DOHH2 (cell line): ENCODE data around the gene NKTR.

Experiments used
- H3F3A ChIP-seq: fragments of 200-600 bp; sonication (generic), shearing (Covaris generic); 2 replicates; pipeline ENCODE4 v1.6.0; 2016; ENCODE audit warnings: antibody characterized with exemption, mild to moderate bottlenecking; ENCODE audit not compliant: control insufficient read depth, insufficient read depth
- H3K27ac ChIP-seq: fragments of 200-600 bp; sonication (generic); 2 replicates; pipeline ENCODE4 v1.5.1; 2014; ENCODE audit warnings: low read depth, mild to moderate bottlenecking, low read length, moderate library complexity
- H3K27me3 ChIP-seq: fragments of 200-600 bp; sonication (generic); 2 replicates; pipeline ENCODE4 v1.6.1; 2014; ENCODE audit warnings: mild to moderate bottlenecking, low read length, mixed read lengths; ENCODE audit not compliant: control insufficient read depth
- H3K36me3 ChIP-seq: fragments of 200-600 bp; sonication (generic); 2 replicates; pipeline ENCODE4 v1.6.1; 2014; ENCODE audit warnings: mild to moderate bottlenecking, low read length, moderate library complexity, mixed read lengths; ENCODE audit not compliant: control insufficient read depth
- H3K4me1 ChIP-seq: fragments of 200-600 bp; sonication (generic); 2 replicates; pipeline ENCODE4 v1.6.1; 2014; ENCODE audit warnings: mild to moderate bottlenecking, low read length, mixed read lengths; ENCODE audit not compliant: control insufficient read depth
- H3K4me2 ChIP-seq: fragments of 200-600 bp; sonication (generic); 2 replicates; pipeline ENCODE4 v1.6.0; 2014; ENCODE audit warnings: mild to moderate bottlenecking, low read length, moderate library complexity
- H3K4me3 ChIP-seq: fragments of 200-600 bp; sonication (generic); 2 replicates; pipeline ENCODE4 v1.5.1; 2014; ENCODE audit warnings: mild to moderate bottlenecking, low read length, mixed read lengths
- H3K79me2 ChIP-seq: fragments of 200-600 bp; sonication (generic); 2 replicates; pipeline ENCODE4 v1.6.1; 2014; ENCODE audit warnings: mild to moderate bottlenecking, low read length, mixed read lengths; ENCODE audit not compliant: control insufficient read depth
- H3K9me2 ChIP-seq: fragments of 200-600 bp; sonication (generic); replicated peaks from 2 replicates; pipeline ENCODE4 v1.6.1; 2014; ENCODE audit warnings: mild to moderate bottlenecking, low read length, mixed read lengths; ENCODE audit not compliant: control insufficient read depth
- H3K9me3 ChIP-seq: fragments of 200-600 bp; sonication (generic); 2 replicates; pipeline ENCODE4 v1.6.1; 2014; ENCODE audit warnings: antibody characterized with exemption, low read length, mixed read lengths; ENCODE audit not compliant: control insufficient read depth, insufficient read depth
- H4K20me1 ChIP-seq: fragments of 200-600 bp; sonication (generic); 2 replicates; pipeline ENCODE4 v1.6.0; 2014; ENCODE audit warnings: low read depth, mild to moderate bottlenecking, antibody characterized with exemption, low read length, moderate library complexity; ENCODE audit not compliant: control insufficient read depth, insufficient read depth
- CTCF ChIP-seq: fragments of 200-600 bp; sonication (generic); IDR thresholded peaks from one replicate; pipeline ENCODE4 v1.5.1; 2014; ENCODE audit warnings: antibody characterized with exemption, mild to moderate bottlenecking, low read depth, low read length; ENCODE audit not compliant: poor library complexity, severe bottlenecking
- EZH2phosphoT487 ChIP-seq: fragments of 200-600 bp; sonication (generic); IDR thresholded peaks from 2 replicates; pipeline ENCODE4 v1.6.1; 2017; ENCODE audit warnings: borderline replicate concordance, mild to moderate bottlenecking, antibody characterized with exemption, low read length, moderate library complexity, mixed read lengths

NKTR gene

GRCh38 chr3:42690191-42690590, 89.7 kb downstream of the NKTR start:
- Histone ChIP-seq H3K27me3 (0 out of 2 replicates have a peak, but pooled peaks cover 3% of the 10 kb centered on the region), H3F3A (no peaks in the 10 kb centered on the region), H3K36me3 (no peaks in the 10 kb centered on the region), H3K9me3 (no peaks in the 10 kb centered on the region), H3K9me2 (no peaks in the 10 kb centered on the region), H3K27ac (no peak overlapping the region), H4K20me1 (no peaks in the 10 kb centered on the region), H3K79me2 (no peaks in the 10 kb centered on the region), H3K4me1 (no peaks in the 10 kb centered on the region), H3K4me3 (no peak overlapping the region), H3K4me2 (no peak overlapping the region)
- TF ChIP-seq EZH2phosphoT487: no peak
- TF ChIP-seq CTCF: no peak

GRCh38 chr3:42690766-42691680, 90.5 kb downstream of the NKTR start:
- H3K9me3 ChIP-seq: no peaks in the 10 kb centered on the region
- no peaks in the 10 kb centered on the region for H3F3A ChIP-seq
- H3K79me2 ChIP-seq: no peaks in the 10 kb centered on the region
- no peaks in the 10 kb centered on the region for H3K9me2 ChIP-seq
- no peak overlapping the region for H3K4me3 ChIP-seq
- no peaks in the 10 kb centered on the region for H3K36me3 ChIP-seq
- H4K20me1 ChIP-seq: no peaks in the 10 kb centered on the region
- TF ChIP-seq CTCF: no peak
- TF ChIP-seq EZH2phosphoT487: no peak
- H3K27ac ChIP-seq: no peak overlapping the region
- H3K4me2 ChIP-seq: no peak overlapping the region
- no peaks in the 10 kb centered on the region for H3K4me1 ChIP-seq
- 0 out of 2 replicates have a peak, but pooled peaks cover 3% of the 10 kb centered on the region for H3K27me3 ChIP-seq

GRCh38 chr3:42691816-42692666, 91.6 kb downstream of the NKTR start:
- 0 out of 2 replicates have a peak, but pooled peaks cover 3% of the 10 kb centered on the region for H3K27me3 ChIP-seq
- H3K4me3 ChIP-seq: no peak overlapping the region
- no peaks in the 10 kb centered on the region for H4K20me1 ChIP-seq
- no peaks in the 10 kb centered on the region for H3K4me1 ChIP-seq
- no peaks in the 10 kb centered on the region for H3K36me3 ChIP-seq
- no peaks in the 10 kb centered on the region for H3K79me2 ChIP-seq
- H3K4me2 ChIP-seq: no peak overlapping the region
- H3F3A ChIP-seq: no peaks in the 10 kb centered on the region
- H3K9me3 ChIP-seq: no peaks in the 10 kb centered on the region
- H3K27ac ChIP-seq: no peak overlapping the region
- no peaks in the 10 kb centered on the region for H3K9me2 ChIP-seq
- TF ChIP-seq EZH2phosphoT487: no peak
- TF ChIP-seq CTCF: no peak
